GM18502 (cell line): Measurements from ENCODE around the gene PDZD11.
"Not testable (repeated sequence)": the region's sequence is repeated elsewhere in the genome, so short reads cannot be mapped to it uniquely, and the experiment has no call there.

Source experiments
- ATAC-seq: cut with Tn5 transposase; IDR thresholded peaks from one replicate; pipeline ENCODE4 v1.9.1; 2021; ENCODE audit warnings: mild to moderate bottlenecking; ENCODE audit not compliant: unreplicated experiment, poor library complexity

The PDZD11 gene

DNA sequence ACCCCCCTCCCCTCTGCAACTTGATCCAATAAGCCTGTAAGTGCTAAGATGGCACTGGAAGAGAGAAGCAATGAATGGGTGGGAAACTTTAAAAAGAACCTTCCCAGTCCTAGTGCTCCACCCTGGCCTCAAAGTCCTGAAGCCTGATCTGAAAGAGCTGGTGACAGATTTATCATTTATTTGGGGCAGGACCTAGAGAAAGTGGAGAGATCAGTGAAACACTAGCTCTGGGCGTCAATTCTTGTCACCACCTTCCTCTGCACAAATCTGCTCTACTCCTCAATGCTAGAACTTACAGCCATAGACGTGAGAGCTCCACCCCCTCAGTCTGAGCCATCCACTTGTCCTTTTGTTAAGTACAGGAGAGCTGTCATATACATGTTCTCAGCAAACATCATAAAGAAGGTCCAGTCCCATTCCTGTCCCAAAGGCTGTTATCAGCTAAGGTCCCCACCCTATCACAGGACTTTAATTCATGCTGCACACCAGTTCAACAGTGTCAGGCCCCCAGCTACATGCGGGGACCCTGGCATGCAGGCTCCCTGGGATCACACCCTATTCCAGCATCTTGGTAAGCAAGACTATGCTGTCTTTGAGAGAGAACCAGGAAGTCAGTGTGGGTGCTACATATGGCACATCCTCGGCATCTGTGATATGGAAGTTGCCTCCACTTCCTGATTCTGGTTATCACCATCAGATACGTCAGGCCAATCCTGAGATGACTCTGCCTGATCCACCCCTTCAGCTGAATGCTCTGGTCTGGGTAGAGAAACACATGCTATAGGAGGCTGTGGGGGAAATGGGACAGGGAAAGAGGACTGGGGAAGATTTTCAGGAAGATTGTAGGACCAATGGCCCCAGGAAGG lies 32.1 kb downstream of the PDZD11 start:
- no peak for ATAC-seq

DNA sequence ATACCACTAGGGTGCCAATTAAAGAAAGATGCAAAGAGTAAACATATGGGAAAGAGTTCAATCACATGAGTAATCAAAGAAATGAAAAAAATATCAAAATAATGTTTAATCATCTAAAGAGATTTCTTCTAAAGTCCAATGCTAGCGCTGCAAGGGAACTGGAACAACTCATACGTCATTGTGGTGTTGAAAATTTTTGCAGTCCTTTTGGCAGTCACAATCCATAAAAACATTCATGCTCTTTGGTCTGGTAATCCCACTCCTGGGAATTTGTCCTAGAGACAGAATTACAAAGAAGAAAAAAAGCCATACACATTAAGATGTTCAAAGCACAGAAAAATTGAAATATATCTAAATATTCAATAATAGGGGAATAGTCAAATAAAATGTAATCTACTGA lies 34.3 kb downstream of the PDZD11 start:
- no peak for ATAC-seq

DNA sequence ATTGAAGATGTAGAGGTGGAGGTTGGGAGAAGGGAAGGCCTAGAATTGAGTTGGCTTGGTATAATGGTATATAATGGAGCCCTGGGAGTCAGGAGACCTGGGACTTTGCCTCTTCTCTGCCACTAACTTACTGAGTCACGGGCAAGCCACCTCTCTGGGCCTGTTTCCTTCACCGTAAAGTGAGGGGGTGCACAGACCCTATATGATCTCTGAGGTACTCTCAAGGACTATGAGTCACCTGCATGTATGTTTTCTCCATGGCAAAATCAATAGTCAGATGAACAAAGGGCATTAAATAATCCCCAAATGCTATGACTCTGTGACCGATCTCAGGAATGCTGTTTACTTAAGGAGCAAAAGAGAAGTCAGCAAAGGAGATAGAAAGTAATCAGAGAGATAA lies 34.8 kb downstream of the PDZD11 start:
- no peak for ATAC-seq

DNA sequence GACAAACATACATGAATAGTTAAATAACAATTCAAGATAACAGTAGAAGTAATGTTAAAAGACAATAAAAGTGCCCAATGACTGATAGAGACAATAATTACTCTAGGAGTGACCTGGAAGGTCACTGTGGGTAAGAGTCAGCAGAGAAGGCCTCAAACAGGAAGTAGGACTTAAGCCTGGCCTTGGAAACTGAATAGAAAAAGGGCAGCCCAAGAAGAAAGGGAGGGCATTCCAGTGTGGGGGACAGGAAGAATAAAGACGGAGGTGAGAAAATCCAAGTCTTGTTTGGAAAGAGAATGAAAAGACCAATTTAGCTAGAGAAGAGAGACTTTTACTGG lies 35.7 kb downstream of the PDZD11 start:
- no peak for ATAC-seq

DNA sequence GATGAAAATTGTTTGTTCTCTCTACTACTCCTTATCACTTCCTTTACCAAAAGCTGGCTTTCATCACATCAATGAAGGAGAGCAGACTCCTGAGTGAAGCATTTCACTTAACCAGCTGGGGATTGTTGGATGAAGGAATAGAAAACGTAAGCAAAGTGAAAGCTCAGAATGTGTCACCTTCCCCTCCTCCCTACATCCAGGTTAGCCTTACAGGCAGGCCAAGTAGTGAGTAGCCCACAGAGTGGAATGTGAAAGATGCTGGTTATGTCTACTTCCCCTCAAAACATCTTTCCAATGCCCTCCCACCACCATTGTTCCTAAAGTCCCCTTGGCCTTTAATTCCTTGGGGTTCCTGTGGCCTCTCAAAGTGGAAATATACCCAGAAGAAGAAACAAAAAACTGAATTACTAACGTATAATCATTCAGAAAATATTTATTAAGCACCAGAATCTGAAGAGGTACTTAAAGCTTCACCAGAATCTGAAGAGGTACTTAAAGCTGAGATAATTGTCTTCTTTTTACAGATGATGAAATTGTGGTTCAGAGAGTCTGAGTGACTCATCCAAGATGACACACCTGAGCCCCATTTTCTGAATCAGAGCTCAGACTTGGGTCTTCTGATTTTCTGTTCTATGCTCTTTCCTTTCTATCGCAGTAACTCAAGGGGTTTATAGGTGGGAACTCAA lies 36.2 kb downstream of the PDZD11 start:
- no peak for ATAC-seq

DNA sequence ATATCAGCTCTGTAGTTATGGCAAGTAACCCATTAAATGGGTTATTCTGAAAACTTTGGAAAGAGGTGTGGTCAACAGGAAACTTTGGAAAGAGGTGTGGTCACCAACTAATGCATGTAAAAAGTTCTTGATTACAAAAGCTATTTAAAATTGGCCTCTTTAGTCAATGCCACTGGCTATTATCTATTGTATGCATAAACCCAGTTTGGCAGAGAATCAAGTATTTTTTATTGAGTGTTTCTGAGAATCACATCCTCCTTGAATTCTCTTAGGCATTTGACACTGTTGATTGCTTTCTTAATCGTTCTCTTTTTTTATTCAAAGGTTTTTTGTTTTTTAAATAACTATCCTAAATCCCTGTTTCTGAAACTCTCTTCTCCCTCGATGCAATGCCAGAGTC lies 37.2 kb downstream of the PDZD11 start:
- no peak for ATAC-seq

DNA sequence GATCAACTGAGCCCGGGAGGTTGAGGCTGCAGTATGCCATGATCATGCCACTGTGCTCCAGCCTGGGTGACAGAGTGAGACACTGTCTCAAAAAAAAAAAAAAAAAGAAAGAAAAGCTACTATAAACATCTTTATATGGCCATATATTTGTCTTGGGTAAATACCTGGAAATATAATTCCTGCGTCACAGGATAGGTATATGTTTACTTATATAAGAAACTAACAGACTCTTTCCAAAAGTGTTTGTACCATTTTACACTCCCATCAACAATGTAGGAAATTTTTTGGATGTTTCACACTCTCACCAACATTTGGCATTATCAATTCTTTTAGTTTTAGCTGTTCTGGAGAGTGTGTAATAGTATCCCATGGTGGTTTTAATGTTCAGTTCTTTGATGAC lies 42.5 kb downstream of the PDZD11 start:
- ATAC-seq, result no peak

DNA sequence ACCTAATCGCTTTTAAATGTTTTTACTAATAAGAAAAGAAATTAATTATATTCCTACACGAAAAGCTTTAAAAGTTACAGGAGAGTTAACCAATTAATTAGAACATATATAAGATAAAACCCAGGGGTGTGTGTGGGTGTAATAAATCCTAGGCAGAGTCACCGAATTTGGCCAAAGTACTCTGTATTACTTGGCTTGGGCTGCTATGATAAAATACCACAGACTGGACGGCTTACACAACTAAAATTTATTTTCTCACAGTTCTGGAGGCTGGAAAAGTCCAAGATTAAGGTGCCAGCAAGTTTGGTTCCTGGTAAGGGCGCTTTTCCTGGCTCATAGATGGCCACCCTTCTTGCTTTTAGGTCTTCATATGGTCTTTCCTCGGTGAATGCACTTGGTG lies 44.8 kb downstream of the PDZD11 start:
- no peak for ATAC-seq

DNA sequence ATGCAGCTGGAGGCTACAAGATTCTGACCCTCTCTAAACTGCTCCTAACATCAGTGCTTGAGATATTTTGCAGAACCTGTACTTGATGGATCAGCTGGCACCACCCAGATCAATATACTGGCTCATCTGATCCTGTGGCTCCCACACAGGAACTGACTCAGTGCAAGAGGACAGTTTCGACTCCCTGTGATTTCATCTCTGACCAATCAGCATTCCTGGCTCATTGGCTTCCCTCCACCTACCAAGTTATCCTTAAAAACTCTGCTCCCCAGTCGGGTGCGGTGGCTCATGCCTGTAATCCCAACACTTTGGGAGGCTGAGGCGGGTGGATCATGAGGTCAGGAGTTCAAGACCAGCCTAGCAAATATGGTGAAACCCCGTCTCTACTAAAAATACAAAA lies 46.1 kb downstream of the PDZD11 start:
- not testable (repeated sequence) for ATAC-seq

DNA sequence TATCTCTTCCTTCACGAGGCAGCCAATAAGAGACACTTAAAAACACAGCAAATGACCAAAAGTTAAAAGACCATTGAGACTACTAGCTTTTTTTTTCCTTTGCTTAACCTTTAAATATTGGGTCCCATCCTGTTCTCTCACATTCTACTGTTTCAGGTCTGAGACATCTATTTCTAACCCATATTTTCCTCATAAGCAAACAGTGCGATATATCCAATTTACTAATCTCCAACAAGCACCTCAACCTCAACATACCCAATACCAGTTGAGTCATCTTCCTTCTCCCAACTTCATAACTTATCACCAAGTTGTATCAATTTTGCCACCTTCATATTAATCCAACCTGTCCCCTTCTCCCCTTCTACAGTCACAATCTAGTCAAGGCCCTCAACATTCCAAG lies 48.2 kb downstream of the PDZD11 start:
- no peak for ATAC-seq

DNA sequence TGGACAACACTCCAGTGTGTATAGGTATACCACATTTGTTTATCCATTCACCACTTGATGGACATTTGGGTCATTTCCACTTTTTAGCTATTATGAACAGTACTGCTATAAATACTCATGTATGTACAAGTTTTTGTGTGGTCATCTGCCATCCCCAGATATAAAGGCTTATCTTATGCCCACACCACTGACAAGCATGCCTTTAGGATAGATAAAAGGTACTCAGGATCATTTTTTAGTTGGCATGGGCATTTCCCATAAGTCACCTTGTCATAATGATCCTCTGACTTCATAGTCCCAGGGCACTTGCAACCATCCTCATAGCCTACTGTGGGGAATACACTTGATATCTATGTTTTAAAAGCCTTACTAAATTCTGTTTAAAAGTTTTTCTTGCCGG lies 49.0 kb downstream of the PDZD11 start:
- no peak for ATAC-seq
